GM23338 (cell line): ENCODE results near the gene NIT2. TPM values are rescaled to one million over a fixed set of nuclear protein-coding genes. Genes with fewer than 3 reads are reported as not detected.

Source experiments
- ATAC-seq: fragments of 200-7000 bp; cut with Tn5 transposase; 3 replicates; pipeline ENCODE4 v1.9.1; 2020
- DNase-seq: peaks from one replicate; pipeline ENCODE4 v3.0.0-alpha.2; 2015; ENCODE audit warnings: low spot score
- H2AFZ ChIP-seq: fragments of 200-600 bp; sonication (generic); 2 replicates; pipeline ENCODE4 v1.8.0; 2016; ENCODE audit warnings: antibody characterized with exemption, mild to moderate bottlenecking, moderate library complexity
- H3F3A ChIP-seq: fragments of 200-600 bp; sonication (generic); replicated peaks from 2 replicates; pipeline ENCODE4 v1.8.0; 2017; ENCODE audit warnings: antibody characterized with exemption, mixed run types, low read depth
- H3K27ac ChIP-seq: fragments of 200-600 bp; sonication (generic); 2 replicates; pipeline ENCODE4 v1.6.1; 2016; ENCODE audit warnings: low read depth
- H3K27me3 ChIP-seq: fragments of 200-600 bp; sonication (generic); 2 replicates; pipeline ENCODE4 v1.8.0; 2016; ENCODE audit warnings: mild to moderate bottlenecking, mixed run types, moderate library complexity; ENCODE audit not compliant: insufficient read depth
- H3K36me3 ChIP-seq: fragments of 200-600 bp; sonication (generic); 2 replicates; pipeline ENCODE4 v1.8.0; 2016; ENCODE audit warnings: mild to moderate bottlenecking; ENCODE audit not compliant: insufficient read depth
- H3K4me1 ChIP-seq: fragments of 200-600 bp; sonication (generic); 2 replicates; pipeline ENCODE4 v1.8.0; 2016; ENCODE audit warnings: mild to moderate bottlenecking, moderate library complexity; ENCODE audit not compliant: insufficient read depth
- H3K4me2 ChIP-seq: fragments of 200-600 bp; sonication (generic); 2 replicates; pipeline ENCODE4 v1.7.1; 2017; ENCODE audit warnings: mixed run types
- H3K4me3 ChIP-seq: fragments of 200-600 bp; sonication (generic); 2 replicates; pipeline ENCODE4 v1.6.1; 2016; ENCODE audit warnings: mixed run types
- H3K79me2 ChIP-seq: fragments of 200-600 bp; sonication (generic); replicated peaks from 2 replicates; pipeline ENCODE4 v1.8.0; 2017; ENCODE audit warnings: mild to moderate bottlenecking; ENCODE audit not compliant: insufficient read depth
- H3K9me2 ChIP-seq: fragments of 200-600 bp; sonication (generic); 2 replicates; pipeline ENCODE4 v1.8.0; 2017; ENCODE audit not compliant: insufficient read depth
- H4K20me1 ChIP-seq: fragments of 200-600 bp; sonication (generic); replicated peaks from 2 replicates; pipeline ENCODE4 v1.8.0; 2017; ENCODE audit warnings: mild to moderate bottlenecking; ENCODE audit not compliant: insufficient read depth
- H3K27ac Mint-ChIP-seq: 2 replicates; pipeline ENCODE4 v1.8.0; 2020; ENCODE audit warnings: inconsistent platforms, mild to moderate bottlenecking, moderate library complexity, mixed read lengths
- H3K27me3 Mint-ChIP-seq: 3 replicates; pipeline ENCODE4 v1.8.0; 2022; ENCODE audit warnings: low read depth, mild to moderate bottlenecking, moderate library complexity, mixed read lengths, inconsistent platforms; ENCODE audit not compliant: insufficient read depth, poor library complexity
- H3K36me3 Mint-ChIP-seq: 3 replicates; pipeline ENCODE4 v1.8.0; 2021; ENCODE audit warnings: low read depth, mild to moderate bottlenecking, inconsistent platforms, moderate library complexity, mixed read lengths
- H3K4me1 Mint-ChIP-seq: 3 replicates; pipeline ENCODE4 v1.8.0; 2020; ENCODE audit warnings: mild to moderate bottlenecking, inconsistent platforms, mixed read lengths
- H3K4me3 Mint-ChIP-seq: 3 replicates; pipeline ENCODE4 v1.8.0; 2021; ENCODE audit warnings: moderate library complexity, mild to moderate bottlenecking, inconsistent platforms, mixed read lengths
- H3K9me3 Mint-ChIP-seq: 3 replicates; pipeline ENCODE4 v1.8.0; 2020; ENCODE audit warnings: moderate library complexity, mild to moderate bottlenecking, inconsistent platforms, mixed read lengths
- CREB1 ChIP-seq: fragments of 250-450 bp; sonication (Bioruptor Pico); IDR thresholded peaks from 2 replicates; pipeline ENCODE4 v1.5.0; 2020; ENCODE audit warnings: low read depth, mild to moderate bottlenecking, moderate library complexity
- CTCF ChIP-seq, 2 experiments: fragments of 200-600 bp in 1 of 2; sonication (generic) in 1 of 2; conservative IDR thresholded peaks; 2 replicates each; pipeline versions ENCODE4 v1.5.1 to v1.6.1; 2016 to 2017; ENCODE audit warnings: antibody characterized with exemption in 2 of 2, low read depth in 2 of 2, mild to moderate bottlenecking in 2 of 2, moderate library complexity in 1 of 2
- ETS1 ChIP-seq: IDR thresholded peaks from 2 replicates; pipeline ENCODE4 v1.6.1; 2016; ENCODE audit warnings: antibody characterized with exemption
- EZH2 ChIP-seq: fragments of 200-600 bp; sonication (generic); IDR thresholded peaks from one replicate; pipeline ENCODE4 v1.8.0; 2017; ENCODE audit warnings: antibody characterized with exemption, mild to moderate bottlenecking, low read depth; ENCODE audit not compliant: unreplicated experiment
- EZH2phosphoT487 ChIP-seq: fragments of 200-600 bp; sonication (generic); IDR thresholded peaks from one replicate; pipeline ENCODE4 v1.8.1; 2018; ENCODE audit warnings: antibody characterized with exemption; ENCODE audit not compliant: unreplicated experiment
- JUNB ChIP-seq: IDR thresholded peaks from one replicate; pipeline ENCODE4 v1.6.1; 2016; ENCODE audit warnings: antibody characterized with exemption; ENCODE audit not compliant: unreplicated experiment
- NANOG ChIP-seq: IDR thresholded peaks from 2 replicates; pipeline ENCODE4 v1.6.1; 2016; ENCODE audit warnings: antibody characterized with exemption, borderline replicate concordance
- POLR2AphosphoS5 ChIP-seq: IDR thresholded peaks from 2 replicates; pipeline ENCODE4 v1.6.1; 2016; ENCODE audit warnings: antibody characterized with exemption, low read depth
- REST ChIP-seq: IDR thresholded peaks from one replicate; pipeline ENCODE4 v1.6.1; 2018; ENCODE audit warnings: antibody characterized with exemption; ENCODE audit not compliant: unreplicated experiment
- STAT1 ChIP-seq: IDR thresholded peaks from one replicate; pipeline ENCODE4 v1.6.1; 2016; ENCODE audit warnings: antibody characterized with exemption; ENCODE audit not compliant: unreplicated experiment
- ZNF114 ChIP-seq: fragments of 250-450 bp; sonication (Bioruptor Pico); IDR thresholded peaks from 2 replicates; pipeline ENCODE4 v1.5.0; 2020; ENCODE audit warnings: mild to moderate bottlenecking, moderate library complexity
- ZNF331 ChIP-seq: fragments of 250-450 bp; sonication (Bioruptor Pico); IDR thresholded peaks from 2 replicates; pipeline ENCODE4 v1.5.0; 2020; ENCODE audit warnings: low read depth, mild to moderate bottlenecking, moderate library complexity
- ZNF462 ChIP-seq: fragments of 250-450 bp; sonication (Bioruptor Pico); IDR thresholded peaks from 2 replicates; pipeline ENCODE4 v1.5.0; 2020; ENCODE audit warnings: mild to moderate bottlenecking, moderate library complexity
- polyA plus RNA-seq: library from polyadenylated mRNA; unstranded; fragments of >200 nt; fragmentation: Nextera tagmentation; extraction: Ambion mirVana; gene quantifications from 2 replicates; pipeline ENCODE4 v1.2.1, GENCODE V29; 2016
- total RNA-seq: library from RNA; depleted of rRNA; stranded (reverse); fragments of >200 nt; shearing (Covaris generic); gene quantifications from 2 replicates; pipeline ENCODE4 v1.2.3, GENCODE V29; 2014

Gene NIT2
- total and polyA plus RNA-seq, 2 experiments from 2014 or later, result 19.2 to 53.7 TPM

GRCh38 chr3:100330651-100331050, 3.9 kb upstream of the NIT2 start:
- Histone ChIP-seq H3K4me1 (no peaks in the 10 kb centered on the region; the same call in 1 of the 2 replicates), H3K27ac (no peak overlapping the region), H2AFZ (no peak overlapping the region), H3K4me3 (no peak overlapping the region), H3K79me2 (no peaks in the 10 kb centered on the region), H3K27me3 (peaks cover 9% of the 10 kb centered on the region), H4K20me1 (no peaks in the 10 kb centered on the region), H3K36me3 (no peaks in the 10 kb centered on the region), H3F3A (0 out of 2 replicates have a peak, but pooled peaks cover 2% of the 10 kb centered on the region), H3K4me2 (no peak overlapping the region), H3K9me2 (no peaks in the 10 kb centered on the region)
- Mint-ChIP-seq H3K36me3 (peaks cover 16% of the 10 kb centered on the region), H3K9me3 (peaks cover 11% of the 10 kb centered on the region; the same call in 2 of the 3 replicates), H3K4me3 (no peak overlapping the region), H3K27ac (no peak overlapping the region), H3K27me3 (peaks cover 4% of the 10 kb centered on the region), H3K4me1 (peaks cover 8% of the 10 kb centered on the region)
- ATAC-seq (no peak), DNase-seq (no peak)
- no peak for TF ChIP-seq POLR2AphosphoS5
- no peak for TF ChIP-seq EZH2
- no peak for TF ChIP-seq REST
- TF ChIP-seq EZH2phosphoT487, result no peak
- TF ChIP-seq ETS1, result no peak
- TF ChIP-seq NANOG, result no peak
- TF ChIP-seq ZNF462 (CRISPR knock-in tag), result no peak
- no peak for TF ChIP-seq JUNB
- TF ChIP-seq ZNF114 (CRISPR knock-in tag), result no peak
- no peak for TF ChIP-seq STAT1
- no peak for TF ChIP-seq ZNF331
- TF ChIP-seq CTCF (conservative IDR thresholded peaks at IDR 0.05; ENCODE audit: low read depth in 2 of 2), result no peak
- TF ChIP-seq CREB1 (CRISPR knock-in tag), result no peak
